Fibroblast of mammary gland (primary cell): ENCODE results near the gene PADI1.

Experiments
- DNase-seq: peaks from one replicate; pipeline ENCODE4 v3.0.0-alpha.2; 2010; ENCODE audit warnings: low read depth
- H3K4me3 ChIP-seq: 2 replicates; pipeline ENCODE4 v1.5.1; 2011; ENCODE audit warnings: low read depth, mild to moderate bottlenecking, low read length, moderate library complexity; ENCODE audit not compliant: control insufficient read depth
- CTCF ChIP-seq: conservative IDR thresholded peaks from 2 replicates; pipeline ENCODE4 v1.5.1; 2011; ENCODE audit warnings: low read depth, low read length, inconsistent platforms; ENCODE audit not compliant: control insufficient read depth, insufficient read depth

PADI1 gene

GRCh38 chr1:17290553-17290952 lies 85.6 kb downstream of the PADI1 start:
- DNase-seq, result no peak
- TF ChIP-seq CTCF, result no peak
- H3K4me3 ChIP-seq, result no peak overlapping the region

GRCh38 chr1:17292299-17293160 lies 87.6 kb downstream of the PADI1 start:
- no peak for DNase-seq
- no peak overlapping the region for H3K4me3 ChIP-seq
- no peak for TF ChIP-seq CTCF

- no peak for TF ChIP-seq CTCF
- H3K4me3 ChIP-seq, result no peak overlapping the region
Observed at GRCh38 chr1:17293681-17294425, 88.9 kb downstream of the PADI1 start.

GRCh38 chr1:17295292-17295691 lies 90.4 kb downstream of the PADI1 start:
- H3K4me3 ChIP-seq, result no peak overlapping the region
- no peak for TF ChIP-seq CTCF
- no peak for DNase-seq

More at GRCh38 chr1:17293681-17294425, 88.9 kb downstream of the PADI1 start:
- DNase-seq, result no peak
